ENCODE results near the gene PCBD1.
"Not testable (repeated sequence)": the region's sequence is repeated elsewhere in the genome, so short reads cannot be mapped to it uniquely, and the experiment has no call there.

The PCBD1 gene

GRCh38 chr10:70861495-70862197 lies 26.7 kb downstream of the PCBD1 start:
- not testable (repeated sequence) for DNase-seq

GRCh38 chr10:70858759-70859158 lies 29.6 kb downstream of the PCBD1 start:
- peak; percentile 84 for DNase-seq

- no peak for DNase-seq
Measured at GRCh38 chr10:70856454-70856853, 31.9 kb downstream of the PCBD1 start.

GRCh38 chr10:70853457-70853856 lies 34.9 kb downstream of the PCBD1 start:
- DNase-seq: no peak

- no peak for DNase-seq
Measured at GRCh38 chr10:70853038-70853437, 35.3 kb downstream of the PCBD1 start.

GRCh38 chr10:70851597-70852475 lies 36.5 kb downstream of the PCBD1 start:
- DNase-seq: no peak

- no peak for DNase-seq
Measured at GRCh38 chr10:70850097-70850496, 38.3 kb downstream of the PCBD1 start.

- DNase-seq: no peak
Measured at GRCh38 chr10:70849582-70850016, 38.8 kb downstream of the PCBD1 start.

- no peak for DNase-seq
Measured at GRCh38 chr10:70847659-70848360, 40.6 kb downstream of the PCBD1 start.

GRCh38 chr10:70846795-70847194 lies 41.6 kb downstream of the PCBD1 start:
- no peak for DNase-seq

GRCh38 chr10:70845816-70846215 lies 42.5 kb downstream of the PCBD1 start:
- no peak for DNase-seq

- no peak for DNase-seq
Measured at GRCh38 chr10:70845256-70845655, 43.1 kb downstream of the PCBD1 start.

GRCh38 chr10:70843776-70844489 lies 44.4 kb downstream of the PCBD1 start:
- no peak for DNase-seq

- DNase-seq: no peak
Measured at GRCh38 chr10:70843333-70843732, 45.0 kb downstream of the PCBD1 start.

- no peak for DNase-seq
Measured at GRCh38 chr10:70840836-70841235, 47.5 kb downstream of the PCBD1 start.

- DNase-seq: no peak
Measured at GRCh38 chr10:70838270-70838805, 50.0 kb downstream of the PCBD1 start.

- no peak for DNase-seq
Measured at GRCh38 chr10:70837660-70838059, 50.7 kb downstream of the PCBD1 start.

- no peak for DNase-seq
Measured at GRCh38 chr10:70836319-70836718, 52.0 kb downstream of the PCBD1 start.

GRCh38 chr10:70834441-70835151 lies 53.8 kb downstream of the PCBD1 start:
- no peak for DNase-seq

GRCh38 chr10:70834021-70834420 lies 54.3 kb downstream of the PCBD1 start:
- DNase-seq: no peak

- no peak for DNase-seq
Measured at GRCh38 chr10:70833601-70834000, 54.8 kb downstream of the PCBD1 start.

All from NCI-H187 treated with DMSO at 0.1 percent for 48 hours (cell line).